Fibroblast of peridontal ligament (primary cell): ENCODE results near the gene GTPBP1.
A peak's percentile ranks its signal among the peaks of the same experiment; 100 is the strongest.

ENCODE experiments used
- DNase-seq: peaks from one replicate; pipeline ENCODE4 v3.0.0-alpha.2; 2010; ENCODE audit errors: extremely low read depth

GTPBP1 gene

DNA sequence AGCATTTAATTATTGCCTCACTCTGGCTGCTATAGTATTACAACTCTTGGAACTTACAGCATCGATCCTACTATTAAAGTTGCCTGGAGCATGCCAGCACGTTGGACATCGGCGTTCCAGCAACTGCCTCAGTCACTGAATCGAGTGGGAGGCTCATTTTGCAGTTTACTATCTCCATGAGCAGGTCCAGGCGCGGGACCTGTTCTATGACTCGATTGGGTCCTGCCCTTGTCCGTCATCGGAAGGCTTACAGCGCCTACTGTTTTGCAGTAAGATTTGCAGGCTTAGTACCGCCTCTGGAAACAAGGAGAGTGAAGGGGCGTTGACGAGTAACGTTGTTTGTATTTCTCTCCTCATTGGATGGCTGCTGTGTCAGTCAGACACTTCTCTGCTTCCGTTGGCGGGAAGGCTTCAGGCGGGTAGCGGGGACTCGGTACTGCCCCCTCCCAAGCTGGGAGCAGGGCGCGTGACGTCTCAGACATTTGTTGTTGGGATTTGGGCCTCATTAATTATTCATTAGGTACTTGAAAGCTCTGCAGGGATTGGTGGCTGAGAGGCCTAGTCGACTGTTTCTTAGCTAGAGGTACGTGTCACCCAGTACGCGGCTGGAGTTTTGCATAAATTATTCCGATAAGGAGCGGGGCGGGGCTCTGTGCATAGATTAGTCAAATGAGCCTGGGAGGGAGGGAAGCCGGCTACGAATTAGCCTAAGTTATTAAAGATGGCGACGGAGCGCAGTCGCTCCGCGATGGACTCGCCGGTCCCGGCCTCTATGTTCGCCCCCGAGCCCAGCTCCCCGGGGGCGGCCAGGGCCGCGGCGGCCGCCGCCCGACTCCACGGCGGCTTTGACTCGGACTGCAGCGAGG, at the start of gene GTPBP1:
Gene GTPBP1 (plus strand): TSS at position 710 of the 866 bp plus-strand sequence. CDS start 12 bp downstream, at position 722.
- DNase-seq, result peak; percentile 100

DNA sequence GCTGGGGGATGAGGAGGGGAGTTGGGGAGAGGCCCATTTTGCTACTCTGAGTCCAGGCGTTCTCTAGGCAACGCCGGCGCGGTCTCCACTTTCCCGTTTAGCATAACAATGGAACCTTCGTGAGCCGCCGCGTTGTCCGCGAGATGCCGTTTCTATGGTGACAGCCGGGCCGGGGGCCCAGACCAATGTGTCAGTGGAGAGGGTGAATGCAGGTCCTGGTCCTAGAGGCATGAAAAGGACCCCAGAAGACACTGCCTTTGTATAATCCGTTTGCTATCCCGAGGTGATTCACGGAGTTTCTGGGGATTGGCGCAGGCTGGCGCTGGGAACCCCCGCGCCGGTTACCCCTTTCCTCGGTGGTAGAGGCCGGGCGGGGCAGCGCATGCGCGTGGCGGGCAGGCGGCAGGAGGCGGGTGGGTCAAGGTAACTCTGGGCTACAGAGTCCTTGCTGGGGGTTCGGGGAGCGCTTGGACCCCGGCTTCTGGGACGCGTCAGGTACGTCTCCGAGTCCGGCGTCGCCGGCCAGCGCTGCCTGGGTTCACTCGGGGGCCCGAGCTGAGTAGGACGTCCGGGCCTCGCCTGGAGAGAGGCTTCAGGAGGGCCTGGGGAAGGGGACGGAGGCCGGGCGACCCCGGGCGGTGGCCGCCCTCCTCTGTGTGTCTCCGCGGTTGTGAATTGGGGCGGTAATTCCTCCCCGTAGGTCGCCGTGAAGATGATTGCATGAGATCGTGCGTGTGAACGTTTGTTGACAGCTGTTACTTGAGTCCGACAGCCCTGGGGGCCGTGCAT, 49.3 kb upstream of the GTPBP1 start, which contains the start of the genes CBY1 and FAM227A:
Gene CBY1 (plus strand): TSS at position 383 of the 789 bp plus-strand sequence. CDS start 11,417 bp downstream, outside the sequence.
Gene FAM227A (minus strand): TSS at position 137 of the 789 bp plus-strand sequence. CDS start 6,224 bp downstream, outside the sequence.
- DNase-seq, result peak; percentile 85

DNA sequence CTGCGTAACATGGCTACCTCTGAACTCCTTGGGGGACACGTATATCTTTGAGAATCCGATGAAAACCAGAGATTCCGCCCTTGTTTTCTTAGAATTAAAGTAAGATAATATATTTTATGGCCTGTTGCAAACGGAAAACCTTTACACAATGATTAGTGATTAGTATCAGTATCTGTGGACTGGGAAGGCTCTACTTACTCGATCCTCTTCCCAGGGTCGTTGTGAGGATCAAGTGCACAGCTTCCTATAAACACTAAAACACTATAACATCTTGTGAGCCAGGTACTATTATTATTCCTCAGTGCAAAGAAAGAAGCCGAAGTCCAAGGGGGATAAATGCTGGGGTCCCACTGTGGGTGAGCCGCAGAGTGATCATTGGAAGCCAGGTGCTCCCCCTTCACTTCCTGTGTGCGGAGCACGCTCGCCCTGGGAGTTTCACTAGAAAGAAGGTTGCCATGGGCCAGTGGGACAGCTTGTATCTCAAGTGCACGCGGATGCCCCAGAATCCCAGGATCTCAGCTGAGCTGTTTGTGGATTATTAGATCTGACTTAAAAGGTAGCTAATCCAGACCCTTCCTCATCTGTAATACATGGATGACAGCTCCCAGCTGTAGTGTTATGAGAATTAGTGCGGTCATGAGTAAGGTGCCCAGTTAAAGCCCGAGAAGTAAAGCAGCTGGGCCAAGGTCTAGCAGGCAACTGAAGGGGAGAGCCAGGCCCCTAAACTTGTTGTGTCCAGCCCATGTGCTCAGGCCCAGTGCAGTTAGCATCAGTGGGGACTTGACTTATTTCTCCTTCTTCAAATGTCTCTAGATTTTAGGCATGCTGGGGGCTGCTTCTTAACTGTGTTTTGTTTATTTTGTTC, 48.5 kb upstream of the GTPBP1 start:
- no peak for DNase-seq

DNA sequence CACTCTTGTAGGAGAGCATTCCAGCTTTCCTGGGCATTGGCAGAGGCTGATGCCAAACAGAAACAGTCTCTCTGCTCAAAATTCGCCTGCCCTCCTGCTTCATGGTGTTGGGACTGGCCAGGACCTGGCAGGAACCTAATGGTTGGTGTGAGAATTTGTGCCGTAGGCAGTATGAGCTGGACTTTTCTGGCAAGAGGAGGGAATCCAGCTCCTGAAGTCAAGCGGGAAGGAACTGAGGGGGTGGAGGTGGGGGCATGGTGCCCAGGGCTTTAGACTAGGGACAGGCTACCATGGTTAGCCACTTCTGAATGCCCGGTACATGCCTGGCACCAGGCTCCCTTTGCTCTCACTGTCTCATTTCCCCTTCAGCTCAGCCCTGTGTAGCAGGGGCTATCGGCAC, 30.9 kb upstream of the GTPBP1 start:
- no peak for DNase-seq

DNA sequence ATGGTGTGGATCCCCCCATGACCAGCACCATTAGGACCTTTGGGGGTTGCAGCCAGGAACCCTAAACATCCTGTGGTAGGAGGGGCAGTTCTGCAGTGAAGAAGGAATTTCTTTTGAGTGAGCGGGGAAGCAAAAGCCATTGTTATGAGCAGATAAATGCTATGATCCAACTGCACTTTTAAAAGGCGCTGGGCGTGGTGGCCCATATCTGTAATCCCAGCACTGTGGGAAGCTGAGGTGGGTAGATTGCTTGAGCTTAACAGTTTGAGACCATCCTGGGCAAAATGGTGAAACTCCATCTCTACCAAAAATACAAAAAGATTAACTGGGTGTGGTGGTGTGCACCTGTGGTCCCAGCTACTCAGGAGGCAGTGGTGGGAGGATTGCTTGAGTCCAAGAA, 29.9 kb upstream of the GTPBP1 start:
- DNase-seq, result no peak

DNA sequence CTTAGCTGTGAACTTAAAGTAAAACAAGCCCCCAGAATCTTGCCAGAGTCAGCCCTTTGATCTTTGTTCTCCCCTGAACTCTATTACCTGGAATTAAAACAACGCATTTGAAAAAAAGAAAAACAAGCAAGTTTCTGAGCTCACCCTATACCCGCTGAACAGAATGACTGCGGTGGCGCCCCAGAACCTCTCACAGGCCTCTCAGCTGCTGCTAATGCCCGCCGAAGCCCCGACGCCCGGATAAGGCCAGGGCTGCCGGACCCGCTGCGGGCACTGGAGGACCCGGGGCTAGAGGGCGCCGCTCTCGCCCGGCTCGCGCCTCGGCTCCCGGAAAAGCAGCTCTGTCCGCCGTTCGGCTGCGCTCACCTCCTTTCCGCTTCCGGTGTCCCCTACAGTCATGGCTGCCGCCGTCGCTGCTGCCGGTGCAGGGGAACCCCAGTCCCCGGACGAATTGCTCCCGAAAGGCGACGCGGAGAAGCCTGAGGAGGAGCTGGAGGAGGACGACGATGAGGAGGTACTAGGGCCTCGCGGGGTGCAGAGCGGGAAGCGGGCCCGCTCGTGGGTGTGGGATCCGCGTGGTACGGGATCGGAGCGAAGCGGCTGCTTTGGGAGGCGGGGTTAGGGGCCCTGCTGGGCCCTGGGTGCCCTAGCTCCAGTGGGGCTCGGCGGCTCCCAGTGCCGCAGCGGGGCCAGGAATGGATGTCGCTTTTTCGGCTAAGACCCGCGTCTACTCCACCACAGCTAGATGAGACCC, 24.0 kb upstream of the GTPBP1 start, which contains the start of gene TOMM22:
Gene TOMM22 (plus strand): TSS at position 376 of the 754 bp plus-strand sequence. CDS start 22 bp downstream, at position 398.
- DNase-seq, result peak; percentile 78

DNA sequence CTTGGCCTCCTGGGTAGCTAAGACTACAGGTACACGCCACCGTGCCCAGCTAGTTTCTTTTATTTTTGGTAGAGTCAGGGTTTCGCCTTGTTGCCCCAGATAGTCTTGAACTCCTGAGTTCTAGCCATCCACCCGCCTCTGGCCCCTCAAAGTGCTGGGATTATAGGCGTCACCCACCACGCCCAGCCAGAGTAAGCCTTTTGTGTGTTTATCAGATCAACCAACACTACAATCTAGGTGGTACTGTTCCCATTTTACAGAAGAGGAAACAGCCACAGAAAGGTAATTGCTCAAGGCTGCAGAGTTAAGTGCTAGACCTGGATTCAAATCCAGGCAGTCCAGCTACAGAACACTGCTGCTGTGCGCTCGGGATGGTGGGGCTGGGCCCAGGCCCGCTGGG, 20.8 kb upstream of the GTPBP1 start:
- no peak for DNase-seq

DNA sequence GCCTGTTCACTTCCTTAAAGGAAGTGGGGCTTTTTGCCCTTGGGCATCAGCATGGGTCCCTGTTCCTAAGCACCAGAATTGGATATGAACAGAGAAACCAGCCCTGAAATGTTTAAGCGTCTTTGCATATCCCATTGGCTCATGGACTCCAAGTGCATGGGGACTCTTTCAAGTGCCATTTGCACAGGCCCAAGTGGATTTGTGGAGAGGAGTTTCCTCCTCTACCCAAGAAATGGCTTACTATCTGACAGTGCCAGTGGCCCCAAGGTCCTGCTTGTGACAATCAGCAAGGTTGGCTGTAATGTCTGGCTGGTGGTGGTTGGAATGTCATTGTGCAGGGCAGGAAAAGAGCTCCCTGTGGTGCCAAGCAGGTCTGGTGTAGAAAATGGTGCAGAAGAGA, 20.0 kb upstream of the GTPBP1 start:
- DNase-seq, result no peak

DNA sequence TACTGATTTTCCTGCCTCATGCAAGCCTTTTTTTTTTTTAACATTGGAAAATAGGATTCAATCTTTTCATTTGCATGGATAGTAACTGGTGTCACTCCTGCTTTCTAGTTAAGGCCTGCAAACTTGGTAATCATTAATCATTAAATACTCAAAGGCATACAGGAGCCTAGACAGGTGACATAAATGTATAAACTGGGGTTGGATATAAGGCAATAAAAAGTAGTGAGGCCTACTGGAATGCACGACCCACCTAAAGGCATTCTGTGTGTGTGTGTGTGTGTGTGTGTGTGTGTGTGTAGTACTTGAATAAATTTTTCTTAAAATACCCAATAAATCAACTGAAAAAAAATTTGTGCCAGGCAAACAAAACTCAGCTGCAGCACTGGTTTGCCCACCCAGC, 16.1 kb upstream of the GTPBP1 start:
- no peak for DNase-seq

DNA sequence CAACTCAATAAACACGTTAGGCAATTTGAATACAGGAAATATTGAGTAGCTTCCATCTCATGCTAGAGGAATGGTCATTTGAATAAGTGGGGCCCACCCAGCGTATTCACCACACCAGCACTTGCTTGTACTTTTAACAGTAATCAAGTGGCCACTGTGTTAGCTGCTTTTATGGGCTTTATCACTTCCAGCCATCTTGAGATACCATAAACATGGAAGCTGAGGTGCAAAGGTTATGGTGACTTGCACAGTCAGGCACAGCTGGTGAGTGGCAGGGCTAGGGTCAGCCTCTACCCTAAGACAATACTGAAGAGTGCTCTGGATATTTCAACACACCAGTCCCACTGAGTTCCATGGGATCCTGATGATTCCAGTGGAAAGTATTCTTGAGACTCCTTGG, 11.7 kb upstream of the GTPBP1 start:
- no peak for DNase-seq

DNA sequence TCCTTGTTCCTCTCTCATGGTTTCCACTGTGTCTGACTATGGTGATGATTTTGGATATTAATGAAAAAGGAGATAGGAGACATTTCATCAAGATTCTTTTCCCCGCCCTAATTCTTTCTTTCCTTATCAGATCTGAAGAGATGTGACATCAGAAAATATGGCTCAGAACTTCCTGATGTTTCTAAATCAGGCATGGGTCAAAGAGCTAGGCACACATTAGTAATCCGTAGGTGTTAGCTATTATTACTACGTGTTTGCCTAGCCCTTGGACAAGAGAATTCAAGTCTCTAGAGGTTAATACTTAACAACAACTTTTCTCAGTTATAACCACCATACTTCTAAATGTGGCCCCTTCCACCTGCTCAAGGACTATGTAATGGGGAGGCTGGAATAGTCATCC, 10.8 kb upstream of the GTPBP1 start:
- no peak for DNase-seq

DNA sequence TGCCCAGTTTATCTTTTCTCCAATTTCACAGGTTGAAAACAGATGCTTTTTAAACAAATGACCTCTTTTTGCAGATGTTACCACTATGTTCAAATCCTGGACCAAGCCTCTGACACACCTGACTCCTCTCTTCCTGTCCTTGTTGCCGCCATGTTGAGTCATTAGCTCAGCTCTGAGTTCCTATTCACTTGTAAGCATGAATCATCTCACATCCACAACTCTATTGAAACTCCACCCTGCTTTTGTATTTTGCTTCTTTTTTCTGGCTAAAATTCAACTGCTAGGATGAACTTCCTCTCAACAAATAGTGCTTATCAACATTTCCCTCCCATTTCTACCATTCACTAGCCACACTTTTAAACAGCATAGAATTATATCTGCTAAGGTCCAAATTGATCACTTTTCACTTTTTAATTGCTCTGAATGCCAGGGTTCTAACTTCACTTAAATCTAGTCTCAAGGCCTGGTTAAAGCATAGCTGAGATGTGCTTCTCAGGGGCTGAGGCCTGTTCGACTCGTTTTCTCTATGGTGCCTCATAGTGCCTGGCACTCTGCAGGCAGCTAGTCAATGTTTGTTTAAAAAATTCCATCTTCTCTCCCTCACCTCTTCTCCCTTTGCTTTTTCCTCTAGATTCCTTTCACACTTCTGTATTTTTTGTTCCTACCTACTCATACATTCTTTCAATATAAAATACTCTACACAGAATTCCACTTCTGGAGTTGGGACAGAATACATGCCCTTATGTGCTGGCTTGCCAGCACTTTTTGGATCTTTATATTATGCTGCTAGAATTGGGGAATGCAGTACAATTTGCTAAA, 8.9 kb upstream of the GTPBP1 start:
- DNase-seq, result peak; percentile 74

DNA sequence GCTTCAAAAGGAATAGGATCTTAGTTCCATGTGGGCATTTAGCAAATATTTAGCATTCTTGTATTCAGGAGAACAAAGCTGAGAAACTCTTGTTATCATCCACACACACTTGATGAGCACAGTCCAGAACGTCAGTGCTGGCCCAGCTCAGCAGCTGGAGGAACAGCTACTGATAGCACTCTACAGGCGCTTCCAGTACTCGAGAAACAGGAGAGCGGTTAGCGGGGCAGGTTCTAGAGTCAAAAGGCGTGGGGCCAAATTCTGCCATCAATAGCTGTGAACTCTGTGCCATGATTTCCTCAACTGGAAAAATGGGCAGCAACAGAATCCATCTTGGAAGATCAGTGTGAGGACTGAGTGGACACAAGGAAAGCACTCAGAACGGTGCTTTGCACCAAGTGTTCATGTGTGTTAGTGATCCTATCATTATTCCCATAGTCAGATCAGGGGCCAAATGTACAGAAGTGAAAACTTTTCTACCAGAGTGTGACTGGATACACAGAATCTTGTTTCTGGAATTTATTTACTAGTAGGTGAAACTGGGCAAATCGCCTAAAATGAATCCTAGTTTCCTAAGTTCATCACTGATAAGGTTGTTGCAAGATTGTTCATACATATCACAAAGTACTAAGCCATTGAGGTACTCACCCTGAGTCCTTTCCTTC, 8.2 kb upstream of the GTPBP1 start:
- peak; percentile 23 for DNase-seq

DNA sequence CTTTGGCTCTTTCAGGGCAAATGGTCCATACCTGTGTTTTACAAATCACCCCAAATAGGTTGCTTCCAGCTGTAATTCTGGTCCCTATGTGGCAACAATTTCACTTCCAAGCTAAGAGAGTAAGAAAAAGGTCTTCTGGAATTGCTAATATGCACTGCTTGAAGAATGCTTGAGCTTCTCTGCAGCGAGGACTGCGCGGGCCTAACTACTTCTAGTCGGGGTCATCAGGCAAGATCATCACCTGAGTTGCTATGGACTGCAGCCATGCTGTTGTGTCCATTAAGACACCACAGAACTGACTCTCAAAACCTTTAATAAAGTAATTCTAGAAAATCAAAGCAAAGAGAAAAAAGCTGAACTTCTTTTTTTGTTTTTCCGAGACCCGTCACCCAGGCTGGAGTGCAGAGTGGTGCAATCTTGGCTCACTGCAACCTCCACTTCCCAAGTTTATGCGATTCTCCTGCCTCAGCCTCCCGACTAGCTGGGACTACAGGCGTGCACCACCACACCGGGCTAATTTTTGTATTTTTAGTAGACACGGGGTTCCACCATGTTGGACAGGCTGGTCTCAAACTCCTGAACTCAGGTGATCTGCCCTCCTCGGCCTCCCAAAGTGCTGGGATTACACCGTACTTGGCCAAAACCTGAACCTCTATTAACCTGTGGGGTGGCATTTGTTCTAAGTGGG, 7.2 kb upstream of the GTPBP1 start:
- DNase-seq, result no peak

DNA sequence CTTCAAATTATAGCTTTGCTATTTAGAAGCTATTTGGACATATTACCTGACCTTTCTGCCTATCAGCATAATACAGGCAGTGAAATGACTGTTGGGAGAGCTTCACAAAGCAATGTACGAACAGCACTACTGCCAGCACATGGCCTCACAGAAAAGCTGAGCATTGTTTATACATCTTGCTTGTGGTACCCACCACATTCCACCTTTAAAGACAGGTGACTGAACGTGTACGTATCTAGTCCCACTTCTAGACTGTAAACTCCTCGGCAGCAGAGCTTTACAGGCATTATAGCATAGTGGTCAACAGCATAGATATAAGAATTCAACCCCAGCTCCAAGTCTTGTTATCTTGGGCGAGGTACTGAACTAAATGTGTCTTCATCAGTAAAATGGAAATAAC, 6.6 kb upstream of the GTPBP1 start:
- DNase-seq, result no peak

DNA sequence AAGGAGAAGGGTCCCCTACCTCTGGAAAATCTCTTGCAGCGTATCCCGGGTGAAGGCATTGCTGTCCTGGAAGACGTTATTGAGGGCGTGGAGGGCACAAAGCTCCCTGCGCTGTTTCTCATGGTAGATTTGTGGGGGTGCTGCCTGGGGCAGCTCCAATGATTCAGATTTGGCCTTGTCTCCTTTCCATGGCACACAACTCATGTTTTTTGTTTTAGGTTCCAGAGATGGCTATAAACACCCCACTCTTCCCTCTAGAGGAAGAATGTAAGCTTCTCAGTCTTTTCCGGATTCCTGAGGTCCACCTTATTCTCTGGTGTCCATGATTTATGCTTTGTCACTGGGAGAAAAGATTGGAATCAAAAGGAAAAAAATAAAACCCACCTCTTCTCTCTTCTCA, 6.0 kb upstream of the GTPBP1 start:
- DNase-seq, result peak; percentile 69

DNA sequence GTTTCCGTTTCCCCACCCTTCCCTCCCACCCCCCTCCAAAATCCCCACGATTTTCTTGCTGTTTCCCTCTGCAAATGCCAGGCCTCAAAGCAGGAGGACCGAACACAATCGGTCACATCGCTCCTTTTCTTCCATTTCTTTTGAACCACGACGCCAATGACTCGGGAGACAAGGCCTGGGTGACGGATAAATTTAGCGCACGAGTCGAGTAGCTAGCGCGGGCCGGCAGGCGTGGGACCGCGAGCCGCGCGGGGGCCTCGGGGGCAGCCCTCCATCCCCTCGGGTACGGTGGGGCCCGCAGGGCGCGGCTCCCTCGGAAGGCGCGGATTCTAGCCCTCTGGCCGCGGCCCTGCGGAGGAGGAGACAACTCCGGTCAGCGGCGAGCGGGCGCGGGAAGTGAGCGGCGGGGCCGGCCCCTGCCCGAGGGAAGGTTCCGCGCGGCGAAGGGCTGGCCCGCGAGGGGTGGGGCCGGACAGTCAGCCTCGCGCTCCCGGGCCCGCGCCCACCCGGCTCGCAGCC, 5.4 kb upstream of the GTPBP1 start:
- peak; percentile 31 for DNase-seq

DNA sequence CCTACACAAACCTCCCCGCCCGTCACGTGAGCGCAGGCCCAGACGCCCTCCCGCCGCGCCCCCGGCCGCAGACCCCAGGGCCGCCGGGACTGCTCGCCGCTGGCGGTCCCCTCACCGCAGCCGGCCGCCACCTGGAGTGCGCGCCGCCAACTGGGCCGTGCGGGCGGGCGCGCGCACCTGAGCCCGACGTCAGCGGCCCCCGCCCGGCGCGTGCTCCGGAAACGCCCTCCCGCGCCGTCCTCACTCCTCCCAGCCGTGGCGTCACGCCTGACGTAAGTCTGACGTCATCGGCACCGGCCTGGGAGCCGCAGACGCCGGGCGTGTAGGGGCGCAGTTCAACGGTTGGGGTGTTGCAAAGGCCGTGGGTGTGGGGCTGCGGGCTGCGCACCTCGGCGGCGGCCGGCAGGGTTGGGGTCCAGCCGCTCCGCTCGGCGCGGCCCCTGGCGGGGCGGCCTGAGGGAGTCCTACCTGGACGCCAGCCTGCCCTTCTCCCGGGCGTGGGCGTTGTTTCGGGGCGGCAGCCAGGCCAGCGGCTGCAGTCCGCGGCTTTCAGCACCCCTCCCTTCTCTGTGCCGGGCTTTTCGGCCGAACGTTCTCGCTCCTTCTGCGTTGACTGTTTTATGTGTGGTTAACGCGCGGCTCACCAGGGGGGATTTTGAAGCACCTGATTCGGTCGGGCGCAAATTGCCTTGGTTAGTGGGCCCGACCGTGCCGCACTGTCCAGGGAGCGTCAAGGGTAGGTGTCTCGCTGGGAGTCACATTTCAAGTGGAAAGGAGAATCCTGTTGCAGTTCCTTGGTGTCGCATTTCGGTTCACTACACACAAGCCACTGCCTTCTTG, 4.7 kb upstream of the GTPBP1 start, which contains the start of gene JOSD1:
Gene JOSD1 (minus strand): TSS at position 155 of the 840 bp plus-strand sequence. CDS start 956 bp downstream, outside the sequence.
- peak; percentile 92 for DNase-seq
